ENCODE results near the gene TMCO2.
"Not testable (repeated sequence)": the region's sequence is repeated elsewhere in the genome, so short reads cannot be mapped to it uniquely, and the experiment has no call there.

TMCO2 gene

GRCh38 chr1:40247655-40248054 lies at the start of gene TMCO2:
Gene TMCO2 (plus strand): TSS chr1:40247937. CDS start chr1:40247994, 57 bp downstream.
- Histone ChIP-seq H3K4me1 (ENCODE audit: insufficient read depth, insufficient read length) (no peaks in the 10 kb centered on the region), H3K36me3 (ENCODE audit: insufficient read depth, insufficient read length, low read length) (no peaks in the 10 kb centered on the region), H3K9me3 (ENCODE audit: insufficient read depth, low read length) (no peaks in the 10 kb centered on the region), H3K27me3 (ENCODE audit: insufficient read depth, insufficient read length) (no peaks in the 10 kb centered on the region), H3K4me3 (ENCODE audit: insufficient read length, low read depth) (no peak within 1 kb of the TSS), H3K9ac (ENCODE audit: insufficient read length, low read depth) (no peak within 1 kb of the TSS)
- DNase-seq (ENCODE audit: low read depth, low spot score) = no peak
- TF ChIP-seq YY1 (IDR thresholded peaks at IDR 0.05; ENCODE audit: insufficient read depth, insufficient read length) = no peak
- no peak for TF ChIP-seq SUZ12 (IDR thresholded peaks at IDR 0.05; ENCODE audit: extremely low read depth, insufficient read depth, insufficient read length)

- no peaks in the 10 kb centered on the region for H3K9me3 ChIP-seq (ENCODE audit: insufficient read depth, low read length)
- no peaks in the 10 kb centered on the region for H3K4me1 ChIP-seq (ENCODE audit: insufficient read depth, insufficient read length)
- peaks cover 48% of the 10 kb centered on the region for H3K36me3 ChIP-seq (ENCODE audit: insufficient read depth, insufficient read length, low read length)
- H3K9ac ChIP-seq (ENCODE audit: insufficient read length, low read depth) = no peak overlapping the region
- TF ChIP-seq YY1 (IDR thresholded peaks at IDR 0.05; ENCODE audit: insufficient read depth, insufficient read length) (no peak), ZNF274 (IDR thresholded peaks at IDR 0.05; ENCODE audit: low read depth, low read length) (no peak), SUZ12 (IDR thresholded peaks at IDR 0.05; ENCODE audit: extremely low read depth, insufficient read depth, insufficient read length) (no peak)
- DNase-seq (ENCODE audit: low read depth, low spot score) = no peak
- no peaks in the 10 kb centered on the region for H3K27me3 ChIP-seq (ENCODE audit: insufficient read depth, insufficient read length)
- no peak overlapping the region for H3K4me3 ChIP-seq (ENCODE audit: insufficient read length, low read depth)
Measured at GRCh38 chr1:40199126-40199525, 48.6 kb upstream of the TMCO2 start.

- H3K4me1 ChIP-seq (ENCODE audit: insufficient read depth, insufficient read length) = no peaks in the 10 kb centered on the region
- peaks cover 53% of the 10 kb centered on the region for H3K36me3 ChIP-seq (ENCODE audit: insufficient read depth, insufficient read length, low read length)
- H3K9me3 ChIP-seq (ENCODE audit: insufficient read depth, low read length) = no peaks in the 10 kb centered on the region
- H3K9ac ChIP-seq (ENCODE audit: insufficient read length, low read depth) = no peak overlapping the region
- no peaks in the 10 kb centered on the region for H3K27me3 ChIP-seq (ENCODE audit: insufficient read depth, insufficient read length)
- no peak for DNase-seq (ENCODE audit: low read depth, low spot score)
- H3K4me3 ChIP-seq (ENCODE audit: insufficient read length, low read depth) = no peak overlapping the region
- TF ChIP-seq SUZ12 (IDR thresholded peaks at IDR 0.05; ENCODE audit: extremely low read depth, insufficient read depth, insufficient read length) = no peak
- TF ChIP-seq ZNF274 (IDR thresholded peaks at IDR 0.05; ENCODE audit: low read depth, low read length) = no peak
- TF ChIP-seq YY1 (IDR thresholded peaks at IDR 0.05; ENCODE audit: insufficient read depth, insufficient read length) = no peak
Measured at GRCh38 chr1:40204856-40205255, 42.9 kb upstream of the TMCO2 start.

- Histone ChIP-seq H3K9ac (ENCODE audit: insufficient read length, low read depth) (no peak overlapping the region), H3K9me3 (ENCODE audit: insufficient read depth, low read length) (no peaks in the 10 kb centered on the region), H3K36me3 (ENCODE audit: insufficient read depth, insufficient read length, low read length) (peaks cover 77% of the 10 kb centered on the region), H3K4me3 (ENCODE audit: insufficient read length, low read depth) (no peak overlapping the region), H3K27me3 (ENCODE audit: insufficient read depth, insufficient read length) (no peaks in the 10 kb centered on the region), H3K4me1 (ENCODE audit: insufficient read depth, insufficient read length) (no peaks in the 10 kb centered on the region)
- DNase-seq (ENCODE audit: low read depth, low spot score) = no peak
- no peak for TF ChIP-seq SUZ12 (IDR thresholded peaks at IDR 0.05; ENCODE audit: extremely low read depth, insufficient read depth, insufficient read length)
- TF ChIP-seq YY1 (IDR thresholded peaks at IDR 0.05; ENCODE audit: insufficient read depth, insufficient read length) = no peak
- TF ChIP-seq ZNF274 (IDR thresholded peaks at IDR 0.05; ENCODE audit: low read depth, low read length) = no peak
Measured at GRCh38 chr1:40210511-40211204, 37.1 kb upstream of the TMCO2 start.

- H3K9ac ChIP-seq (ENCODE audit: insufficient read length, low read depth) = no peak overlapping the region
- no peaks in the 10 kb centered on the region for H3K27me3 ChIP-seq (ENCODE audit: insufficient read depth, insufficient read length)
- H3K9me3 ChIP-seq (ENCODE audit: insufficient read depth, low read length) = no peaks in the 10 kb centered on the region
- peaks cover 28% of the 10 kb centered on the region for H3K36me3 ChIP-seq (ENCODE audit: insufficient read depth, insufficient read length, low read length)
- no peaks in the 10 kb centered on the region for H3K4me1 ChIP-seq (ENCODE audit: insufficient read depth, insufficient read length)
- no peak overlapping the region for H3K4me3 ChIP-seq (ENCODE audit: insufficient read length, low read depth)
- DNase-seq (ENCODE audit: low read depth, low spot score) = no peak
- no peak for TF ChIP-seq ZNF274 (IDR thresholded peaks at IDR 0.05; ENCODE audit: low read depth, low read length)
- TF ChIP-seq YY1 (IDR thresholded peaks at IDR 0.05; ENCODE audit: insufficient read depth, insufficient read length) = no peak
- no peak for TF ChIP-seq SUZ12 (IDR thresholded peaks at IDR 0.05; ENCODE audit: extremely low read depth, insufficient read depth, insufficient read length)
Measured at GRCh38 chr1:40218333-40218732, 29.4 kb upstream of the TMCO2 start.

- not testable (repeated sequence) for H3K9me3 ChIP-seq (ENCODE audit: insufficient read depth, low read length); H3K4me1 ChIP-seq (ENCODE audit: insufficient read depth, insufficient read length); DNase-seq (ENCODE audit: low read depth, low spot score); H3K27me3 ChIP-seq (ENCODE audit: insufficient read depth, insufficient read length); H3K9ac ChIP-seq (ENCODE audit: insufficient read length, low read depth); H3K4me3 ChIP-seq (ENCODE audit: insufficient read length, low read depth)
- H3K36me3 ChIP-seq (ENCODE audit: insufficient read depth, insufficient read length, low read length) = peaks cover 22% of the 10 kb centered on the region
Measured at GRCh38 chr1:40221471-40221905, 26.2 kb upstream of the TMCO2 start.

- Histone ChIP-seq H3K27me3 (ENCODE audit: insufficient read depth, insufficient read length) (no peaks in the 10 kb centered on the region), H3K4me3 (ENCODE audit: insufficient read length, low read depth) (no peak overlapping the region), H3K9me3 (ENCODE audit: insufficient read depth, low read length) (no peaks in the 10 kb centered on the region), H3K36me3 (ENCODE audit: insufficient read depth, insufficient read length, low read length) (peaks cover 23% of the 10 kb centered on the region), H3K9ac (ENCODE audit: insufficient read length, low read depth) (no peak overlapping the region), H3K4me1 (ENCODE audit: insufficient read depth, insufficient read length) (no peaks in the 10 kb centered on the region)
- TF ChIP-seq YY1 (IDR thresholded peaks at IDR 0.05; ENCODE audit: insufficient read depth, insufficient read length) = no peak
- no peak for TF ChIP-seq ZNF274 (IDR thresholded peaks at IDR 0.05; ENCODE audit: low read depth, low read length)
- no peak for TF ChIP-seq SUZ12 (IDR thresholded peaks at IDR 0.05; ENCODE audit: extremely low read depth, insufficient read depth, insufficient read length)
- DNase-seq (ENCODE audit: low read depth, low spot score) = no peak
Measured at GRCh38 chr1:40221977-40222772, 25.6 kb upstream of the TMCO2 start.

Measured in NT2/D1 (cell line).